GM12891 (cell line): ENCODE data around the gene TCEANC.

Experiments
- POLR2A ChIP-seq: IDR thresholded peaks from 2 replicates; pipeline ENCODE4 v1.6.1; 2011; ENCODE audit warnings: low read depth, low read length, control low read depth
- POLR2AphosphoS5 ChIP-seq: IDR thresholded peaks from 2 replicates; pipeline ENCODE4 v1.6.1; 2011; ENCODE audit warnings: low read depth, low read length, control low read depth
- SPI1 ChIP-seq: IDR thresholded peaks from 2 replicates; pipeline ENCODE4 v1.6.1; 2011; ENCODE audit warnings: low read depth, low read length, control low read depth
- TAF1 ChIP-seq: IDR thresholded peaks from 2 replicates; pipeline ENCODE4 v1.6.1; 2011; ENCODE audit warnings: low read depth, low read length, control low read depth

GRCh38 chrX:13684361-13684760, 31.4 kb downstream of the TCEANC start:
- TF ChIP-seq POLR2A (no peak), POLR2AphosphoS5 (no peak), SPI1 (no peak), TAF1 (no peak)
